Measurements from ENCODE around the gene MBD5. TPM values are rescaled to one million over a fixed set of nuclear protein-coding genes. Genes with fewer than 3 reads are reported as not detected.

Gene MBD5
- total and polyA plus RNA-seq, 8 donors: 3.2 to 173 (median 26.5) TPM

DNA sequence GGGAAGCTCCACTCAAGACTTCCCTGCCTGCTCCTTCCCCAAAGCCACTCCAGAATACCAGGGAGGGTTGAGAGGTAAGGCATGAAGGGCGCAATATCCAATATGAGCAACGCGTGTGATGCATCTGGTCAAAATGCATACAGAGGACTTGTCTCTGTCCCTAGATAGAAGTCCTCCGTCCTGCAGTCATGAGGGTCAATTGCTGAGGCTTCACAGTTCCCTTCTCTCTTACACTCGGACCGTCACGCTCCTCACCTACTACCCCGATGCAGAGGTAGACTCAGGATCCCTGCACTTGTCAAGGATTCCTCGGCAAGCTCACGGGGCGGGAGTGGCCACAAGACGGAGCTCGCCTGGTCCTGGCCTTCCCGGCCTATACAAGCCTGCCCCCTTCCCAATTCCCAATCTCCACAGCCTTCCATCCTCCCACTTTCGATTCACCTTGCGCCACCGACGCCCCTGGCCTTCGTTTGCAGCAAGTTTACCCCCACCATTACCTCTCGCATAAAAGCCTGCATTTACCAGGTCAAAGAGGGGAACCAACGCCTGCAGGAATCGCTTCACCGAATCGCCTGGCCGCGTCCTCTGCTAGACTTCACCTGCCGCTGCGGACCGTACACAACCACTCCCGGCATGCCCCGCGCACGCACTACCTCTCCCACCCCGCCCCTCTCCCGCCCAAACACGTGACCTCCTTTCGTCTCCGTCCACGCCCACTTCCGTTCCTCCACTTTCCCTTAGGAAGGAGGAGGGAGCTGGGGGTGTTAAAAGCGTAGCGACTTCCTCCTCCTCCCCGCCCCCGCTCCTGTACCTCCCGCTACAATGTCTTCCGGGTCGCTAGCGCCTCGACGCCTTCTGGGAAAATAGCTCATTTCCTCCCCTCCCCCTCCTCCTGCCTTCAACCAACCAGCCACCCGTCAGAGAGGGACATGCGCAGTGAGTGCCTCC is 506 bp upstream of the MBD5 start, which contains the start of gene ORC4:
TSS of gene ORC4 (minus strand) at position 627 of the 948 bp plus-strand sequence. CDS start 44,779 bp downstream, outside the sequence.
- H3K4me1 ChIP-seq: peaks cover 24 to 59% (median 45%) of the 10 kb centered on the region in 4 donors
- no peaks in the 10 kb centered on the region for H3K27me3 ChIP-seq
- H3K27ac ChIP-seq: peak within 1 kb of the TSS; percentile 91 to 98 (median 97)
- DNase-seq: peak; percentile 99 to 100
- H3K9me3 ChIP-seq: no peaks in the 10 kb centered on the region
- intact Hi-C loops (cut with DNase I; ENCODE audit: low total_unique reads): no loop called here
- TF ChIP-seq EP300 (IDR thresholded peaks at IDR 0.05): no peak
- TF ChIP-seq POLR2AphosphoS5 (IDR thresholded peaks at IDR 0.05): peak; percentile 70 to 91 (median 88)
- TF ChIP-seq, protein P1, sequence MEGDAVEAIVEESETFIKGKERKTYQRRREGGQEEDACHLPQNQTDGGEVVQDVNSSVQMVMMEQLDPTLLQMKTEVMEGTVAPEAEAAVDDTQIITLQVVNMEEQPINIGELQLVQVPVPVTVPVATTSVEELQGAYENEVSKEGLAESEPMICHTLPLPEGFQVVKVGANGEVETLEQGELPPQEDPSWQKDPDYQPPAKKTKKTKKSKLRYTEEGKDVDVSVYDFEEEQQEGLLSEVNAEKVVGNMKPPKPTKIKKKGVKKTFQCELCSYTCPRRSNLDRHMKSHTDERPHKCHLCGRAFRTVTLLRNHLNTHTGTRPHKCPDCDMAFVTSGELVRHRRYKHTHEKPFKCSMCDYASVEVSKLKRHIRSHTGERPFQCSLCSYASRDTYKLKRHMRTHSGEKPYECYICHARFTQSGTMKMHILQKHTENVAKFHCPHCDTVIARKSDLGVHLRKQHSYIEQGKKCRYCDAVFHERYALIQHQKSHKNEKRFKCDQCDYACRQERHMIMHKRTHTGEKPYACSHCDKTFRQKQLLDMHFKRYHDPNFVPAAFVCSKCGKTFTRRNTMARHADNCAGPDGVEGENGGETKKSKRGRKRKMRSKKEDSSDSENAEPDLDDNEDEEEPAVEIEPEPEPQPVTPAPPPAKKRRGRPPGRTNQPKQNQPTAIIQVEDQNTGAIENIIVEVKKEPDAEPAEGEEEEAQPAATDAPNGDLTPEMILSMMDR (IDR thresholded peaks at IDR 0.05): peak in 3 of 7 experiments; percentile 22 to 57 (median 28)
- peak in 2 of 4 donors; percentile 49 to 59 for TF ChIP-seq POLR2A (IDR thresholded peaks at IDR 0.05)
- H3K4me3 ChIP-seq: peak within 1 kb of the TSS; percentile 85 to 96 (median 88)
- WGBS, 5 donors: 0 to 1% (median 0%) methylated on average over 47 to 52 of the region's 52 CpGs
- H3K36me3 ChIP-seq: no peaks in the 10 kb centered on the region

DNA sequence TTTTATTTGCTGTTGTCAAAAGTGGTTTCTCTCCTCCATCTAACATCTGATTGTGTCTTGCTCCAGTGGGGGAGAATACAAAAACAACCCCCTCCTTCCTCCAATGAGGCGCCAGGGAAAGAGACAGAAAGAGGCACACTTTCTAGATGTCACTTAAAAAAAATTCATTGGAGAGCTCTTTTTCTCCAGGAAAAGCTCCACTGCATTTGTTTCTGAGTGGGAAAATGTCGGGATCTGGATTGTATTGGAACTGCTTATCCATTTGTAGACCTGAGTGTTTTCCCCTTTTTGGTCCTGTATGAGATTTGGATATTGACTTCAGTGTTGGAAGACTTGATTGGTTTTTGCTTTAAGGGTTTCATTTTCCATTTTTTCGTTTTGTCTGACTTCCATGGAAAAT is 995 bp downstream of the MBD5 start:
- intact Hi-C loops (cut with DNase I; ENCODE audit: low total_unique reads): no loop called here
- no peak for DNase-seq
- H3K4me3 ChIP-seq: peak overlapping the region; percentile 85 to 96 (median 88)
- peaks cover 24 to 59% (median 45%) of the 10 kb centered on the region in 4 donors for H3K4me1 ChIP-seq
- H3K36me3 ChIP-seq: no peaks in the 10 kb centered on the region
- peak overlapping the region; percentile 91 to 98 (median 97) for H3K27ac ChIP-seq
- TF ChIP-seq POLR2AphosphoS5 (IDR thresholded peaks at IDR 0.05) (no peak), EP300 (IDR thresholded peaks at IDR 0.05) (no peak), POLR2A (IDR thresholded peaks at IDR 0.05) (no peak)
- TF ChIP-seq, protein P1 (IDR thresholded peaks at IDR 0.05): no peak
- H3K9me3 ChIP-seq: no peaks in the 10 kb centered on the region
- 3 to 6% (median 3%) methylated on average over 3 of the region's 3 CpGs for WGBS, 5 donors
- no peaks in the 10 kb centered on the region for H3K27me3 ChIP-seq

DNA sequence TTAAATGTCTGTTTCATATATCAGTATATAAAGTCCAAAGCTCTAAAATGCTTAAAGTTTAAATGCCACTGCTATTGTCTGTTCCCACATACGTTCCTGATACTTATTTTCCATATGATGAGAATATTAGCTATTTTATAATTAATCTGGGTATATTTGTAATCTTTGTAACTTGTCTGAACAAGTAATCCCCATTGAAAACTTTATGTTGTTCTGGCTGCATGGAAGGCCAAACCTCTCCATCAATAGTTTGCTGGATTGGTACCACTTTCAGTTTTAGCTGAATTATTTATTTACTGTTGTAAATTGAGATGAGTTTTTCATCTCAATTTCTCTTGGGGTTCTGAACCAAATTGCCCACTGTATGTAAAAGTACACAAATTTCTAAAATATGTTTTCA is 1.5 kb downstream of the MBD5 start:
- Histone ChIP-seq H3K9me3 (no peaks in the 10 kb centered on the region), H3K4me1 (peaks cover 24 to 58% (median 45%) of the 10 kb centered on the region in 4 donors), H3K4me3 (peak overlapping the region; percentile 85 to 96 (median 88)), H3K27ac (peak overlapping the region in 3 of 5 donors; percentile 95 to 97 (median 97)), H3K36me3 (no peaks in the 10 kb centered on the region), H3K27me3 (no peaks in the 10 kb centered on the region)
- DNase-seq: no peak
- WGBS, 5 donors: 29 to 42% (median 36%) methylated on average over 1 of the region's 1 CpG
- TF ChIP-seq EP300 (IDR thresholded peaks at IDR 0.05): no peak
- intact Hi-C loops (cut with DNase I; ENCODE audit: low total_unique reads): no loop called here

DNA sequence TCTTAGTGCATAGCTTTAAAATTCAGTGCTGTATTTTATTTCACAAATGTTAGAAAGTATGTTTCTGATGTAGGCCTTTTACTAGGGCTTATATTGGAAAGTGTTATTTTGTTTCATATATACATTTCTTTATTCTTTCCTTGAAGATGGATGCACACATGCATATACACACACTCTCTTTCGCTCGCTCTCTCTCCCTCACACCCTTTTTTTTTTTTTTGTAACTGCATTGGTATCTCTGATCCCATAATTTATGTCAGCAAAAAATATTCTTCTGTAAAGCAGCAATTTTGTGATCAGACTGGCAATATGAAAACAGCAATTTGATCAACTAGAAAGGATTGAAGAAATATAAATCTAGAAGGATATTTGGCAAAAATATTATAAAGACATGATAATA is 2.0 kb downstream of the MBD5 start:
- 59 to 91% (median 88%) methylated on average over 2 of the region's 2 CpGs for WGBS, 5 donors
- Histone ChIP-seq H3K36me3 (no peaks in the 10 kb centered on the region), H3K27ac (peak overlapping the region in 1 of 5 donors; percentile 97), H3K4me1 (peaks cover 24 to 62% (median 46%) of the 10 kb centered on the region in 4 donors), H3K27me3 (no peaks in the 10 kb centered on the region), H3K9me3 (no peaks in the 10 kb centered on the region), H3K4me3 (no peak overlapping the region)
- TF ChIP-seq POLR2A (IDR thresholded peaks at IDR 0.05): no peak
- no peak for TF ChIP-seq EP300 (IDR thresholded peaks at IDR 0.05)
- TF ChIP-seq, protein P1 (IDR thresholded peaks at IDR 0.05): no peak
- no peak for TF ChIP-seq POLR2AphosphoS5 (IDR thresholded peaks at IDR 0.05)
- intact Hi-C loops (cut with DNase I; ENCODE audit: low total_unique reads): no loop called here
- no peak for DNase-seq

All from stomach (tissue), 9 donors.